HG03342 (cell line): ENCODE measurements around the gene CEP104.

Experiments
- ATAC-seq: cut with Tn5 transposase; IDR thresholded peaks from one replicate; pipeline ENCODE4 v1.9.1; 2021; ENCODE audit warnings: mild to moderate bottlenecking, moderate library complexity; ENCODE audit not compliant: unreplicated experiment

The CEP104 gene

GRCh38 chr1:3894626-3895278 is 37.7 kb upstream of the CEP104 start:
- no peak for ATAC-seq

- no peak for ATAC-seq
Observed at GRCh38 chr1:3893190-3893589, 36.2 kb upstream of the CEP104 start.

- ATAC-seq: no peak
Observed at GRCh38 chr1:3892748-3893147, 35.7 kb upstream of the CEP104 start.

- ATAC-seq: no peak
Observed at GRCh38 chr1:3891329-3891865, 34.4 kb upstream of the CEP104 start.

- no peak for ATAC-seq
Observed at GRCh38 chr1:3890389-3891328, 33.6 kb upstream of the CEP104 start.

GRCh38 chr1:3889936-3890335 is 32.9 kb upstream of the CEP104 start:
- ATAC-seq: no peak

GRCh38 chr1:3888301-3888700 is 31.3 kb upstream of the CEP104 start:
- ATAC-seq: no peak

GRCh38 chr1:3886691-3887090 is 29.7 kb upstream of the CEP104 start:
- ATAC-seq: no peak

GRCh38 chr1:3886106-3886670 is 29.2 kb upstream of the CEP104 start:
- ATAC-seq: no peak

- no peak for ATAC-seq
Observed at GRCh38 chr1:3885611-3886010, 28.6 kb upstream of the CEP104 start.

GRCh38 chr1:3884966-3885365 is 28.0 kb upstream of the CEP104 start:
- no peak for ATAC-seq

GRCh38 chr1:3883194-3883925 is 26.3 kb upstream of the CEP104 start:
- ATAC-seq: no peak

- ATAC-seq: no peak
Observed at GRCh38 chr1:3881193-3881480, 24.1 kb upstream of the CEP104 start.

GRCh38 chr1:3880429-3881192 is 23.6 kb upstream of the CEP104 start:
- no peak for ATAC-seq

- ATAC-seq: no peak
Observed at GRCh38 chr1:3879787-3880428, 22.9 kb upstream of the CEP104 start.

- ATAC-seq: no peak
Observed at GRCh38 chr1:3879099-3879498, 22.1 kb upstream of the CEP104 start.

GRCh38 chr1:3876716-3877115 is 19.7 kb upstream of the CEP104 start:
- ATAC-seq: no peak

GRCh38 chr1:3874736-3875135 is 17.7 kb upstream of the CEP104 start:
- ATAC-seq: no peak

- ATAC-seq: no peak
Observed at GRCh38 chr1:3872546-3872945, 15.5 kb upstream of the CEP104 start.

- no peak for ATAC-seq
Observed at GRCh38 chr1:3871451-3871805, 14.4 kb upstream of the CEP104 start.
